Bronchial epithelial cell (primary cell): ENCODE measurements around the gene GRM1. TPM values are rescaled to one million over a fixed set of nuclear protein-coding genes. Genes with fewer than 3 reads are reported as not detected.
A peak's percentile ranks its signal among the peaks of the same experiment; 100 is the strongest.

ENCODE experiments used
- DNase-seq: peaks from one replicate; pipeline ENCODE4 v3.0.0-alpha.2; 2010; ENCODE audit warnings: low read depth
- FAIRE-seq: peaks from 2 replicates; lab custom pipeline; 2011; peaks lifted over from hg19 to GRCh38; lab: Jason Lieb, UNC
- H3K27me3 ChIP-seq: 2 replicates; pipeline ENCODE4 v1.5.1; 2011; ENCODE audit warnings: low read length; ENCODE audit not compliant: control insufficient read depth, insufficient read depth
- H3K36me3 ChIP-seq: 2 replicates; pipeline ENCODE4 v1.5.1; 2011; ENCODE audit warnings: low read length; ENCODE audit not compliant: control insufficient read depth, insufficient read depth
- H3K4me3 ChIP-seq: 2 replicates; pipeline ENCODE4 v1.5.1; 2011; ENCODE audit warnings: mild to moderate bottlenecking, low read depth, low read length, control low read depth
- total RNA-seq: library from RNA; depleted of rRNA; stranded (reverse); fragments of >200 nt; gene quantifications from 2 replicates; pipeline ENCODE4 v1.2.1, GENCODE V29; 2014
- TF ChIP-seq, protein P1 (sequence below): IDR thresholded peaks from 2 replicates; pipeline ENCODE4 v1.5.1; 2011; ENCODE audit warnings: mild to moderate bottlenecking, moderate library complexity, low read length, control low read depth, inconsistent platforms; ENCODE audit not compliant: insufficient read depth, severe bottlenecking

The GRM1 gene
- total RNA-seq, 1 donor from 2014 or later: not detected

DNA sequence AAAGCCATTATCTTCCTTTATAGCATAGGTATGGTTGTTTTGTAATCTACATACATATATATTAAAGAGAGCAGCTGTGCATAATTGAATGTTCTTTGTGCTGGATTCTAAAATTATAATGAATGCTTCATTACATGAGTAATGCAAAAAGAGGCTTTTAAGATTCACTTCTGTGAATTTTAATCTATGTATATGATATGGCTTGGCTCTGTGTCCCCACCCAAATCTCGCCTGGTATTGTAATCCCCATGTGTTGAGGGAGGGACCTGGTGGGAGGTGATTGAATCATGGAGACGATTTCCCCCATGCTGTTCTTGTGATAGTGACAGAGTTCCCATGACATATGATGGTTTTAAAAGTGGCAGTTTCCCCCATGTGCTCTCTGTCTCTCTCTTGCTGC is 255.4 kb downstream of the GRM1 start:
- TF ChIP-seq, protein P1, sequence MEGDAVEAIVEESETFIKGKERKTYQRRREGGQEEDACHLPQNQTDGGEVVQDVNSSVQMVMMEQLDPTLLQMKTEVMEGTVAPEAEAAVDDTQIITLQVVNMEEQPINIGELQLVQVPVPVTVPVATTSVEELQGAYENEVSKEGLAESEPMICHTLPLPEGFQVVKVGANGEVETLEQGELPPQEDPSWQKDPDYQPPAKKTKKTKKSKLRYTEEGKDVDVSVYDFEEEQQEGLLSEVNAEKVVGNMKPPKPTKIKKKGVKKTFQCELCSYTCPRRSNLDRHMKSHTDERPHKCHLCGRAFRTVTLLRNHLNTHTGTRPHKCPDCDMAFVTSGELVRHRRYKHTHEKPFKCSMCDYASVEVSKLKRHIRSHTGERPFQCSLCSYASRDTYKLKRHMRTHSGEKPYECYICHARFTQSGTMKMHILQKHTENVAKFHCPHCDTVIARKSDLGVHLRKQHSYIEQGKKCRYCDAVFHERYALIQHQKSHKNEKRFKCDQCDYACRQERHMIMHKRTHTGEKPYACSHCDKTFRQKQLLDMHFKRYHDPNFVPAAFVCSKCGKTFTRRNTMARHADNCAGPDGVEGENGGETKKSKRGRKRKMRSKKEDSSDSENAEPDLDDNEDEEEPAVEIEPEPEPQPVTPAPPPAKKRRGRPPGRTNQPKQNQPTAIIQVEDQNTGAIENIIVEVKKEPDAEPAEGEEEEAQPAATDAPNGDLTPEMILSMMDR: no peak
- no peaks in the 10 kb centered on the region for H3K36me3 ChIP-seq
- DNase-seq: no peak
- H3K4me3 ChIP-seq: no peak overlapping the region
- FAIRE-seq: no peak
- H3K27me3 ChIP-seq: no peaks in the 10 kb centered on the region

DNA sequence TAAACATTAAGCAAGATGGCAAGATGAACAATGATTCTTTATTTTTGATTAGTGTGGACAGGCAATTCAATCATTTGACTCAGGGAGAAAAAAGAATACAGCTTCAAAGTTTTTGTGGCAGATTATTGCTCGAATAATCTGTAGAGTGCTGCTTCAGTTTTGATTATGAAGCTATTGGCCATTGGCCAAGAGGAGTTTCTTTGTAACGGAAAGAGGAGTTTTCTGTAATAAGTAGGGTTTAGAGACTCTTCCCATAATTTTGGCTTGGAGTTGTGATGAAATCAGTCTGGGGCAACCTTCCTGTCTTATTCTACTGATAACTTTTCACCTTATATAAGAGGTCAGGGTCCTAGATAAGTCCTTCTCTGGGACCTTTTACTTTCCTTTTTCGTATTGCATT is 258.1 kb downstream of the GRM1 start:
- no peaks in the 10 kb centered on the region for H3K36me3 ChIP-seq
- no peak overlapping the region for H3K4me3 ChIP-seq
- DNase-seq (no peak), FAIRE-seq (no peak)
- TF ChIP-seq, protein P1: no peak
- no peaks in the 10 kb centered on the region for H3K27me3 ChIP-seq

DNA sequence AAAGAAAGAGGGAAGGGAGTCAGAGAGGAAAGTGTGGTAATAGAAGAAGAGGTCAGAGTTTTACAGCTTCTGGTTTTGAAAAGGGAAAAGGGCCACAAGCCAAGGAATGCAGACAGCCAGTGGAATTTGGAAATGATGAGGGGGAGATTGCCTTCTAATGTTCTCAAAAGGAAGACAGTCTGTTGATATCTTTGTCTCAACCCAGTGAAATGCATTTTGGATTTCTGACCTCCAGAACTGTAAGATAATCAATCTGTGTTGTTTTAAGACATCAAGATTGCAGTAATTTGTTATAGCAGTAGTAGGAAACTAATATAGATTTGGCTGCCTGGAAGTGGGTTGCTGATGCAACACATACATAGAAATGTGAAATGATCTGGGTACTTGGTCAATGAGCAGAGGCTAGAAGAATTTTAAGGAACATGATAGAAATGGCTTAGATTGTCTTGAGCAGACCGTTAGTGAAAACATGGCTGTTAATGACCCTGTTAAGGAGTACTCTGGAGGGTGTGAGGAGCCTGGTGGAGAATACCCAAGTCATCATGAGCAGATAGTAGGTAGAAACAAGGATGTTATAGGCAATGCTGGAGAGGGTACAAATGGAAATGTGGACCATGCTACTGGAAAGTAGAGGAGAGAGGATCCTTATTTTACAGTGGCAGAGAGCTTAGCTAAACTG is 259.0 kb downstream of the GRM1 start:
- no peak for FAIRE-seq
- Histone ChIP-seq H3K36me3 (no peaks in the 10 kb centered on the region), H3K27me3 (no peaks in the 10 kb centered on the region), H3K4me3 (no peak overlapping the region)
- TF ChIP-seq, protein P1: no peak
- DNase-seq: no peak

DNA sequence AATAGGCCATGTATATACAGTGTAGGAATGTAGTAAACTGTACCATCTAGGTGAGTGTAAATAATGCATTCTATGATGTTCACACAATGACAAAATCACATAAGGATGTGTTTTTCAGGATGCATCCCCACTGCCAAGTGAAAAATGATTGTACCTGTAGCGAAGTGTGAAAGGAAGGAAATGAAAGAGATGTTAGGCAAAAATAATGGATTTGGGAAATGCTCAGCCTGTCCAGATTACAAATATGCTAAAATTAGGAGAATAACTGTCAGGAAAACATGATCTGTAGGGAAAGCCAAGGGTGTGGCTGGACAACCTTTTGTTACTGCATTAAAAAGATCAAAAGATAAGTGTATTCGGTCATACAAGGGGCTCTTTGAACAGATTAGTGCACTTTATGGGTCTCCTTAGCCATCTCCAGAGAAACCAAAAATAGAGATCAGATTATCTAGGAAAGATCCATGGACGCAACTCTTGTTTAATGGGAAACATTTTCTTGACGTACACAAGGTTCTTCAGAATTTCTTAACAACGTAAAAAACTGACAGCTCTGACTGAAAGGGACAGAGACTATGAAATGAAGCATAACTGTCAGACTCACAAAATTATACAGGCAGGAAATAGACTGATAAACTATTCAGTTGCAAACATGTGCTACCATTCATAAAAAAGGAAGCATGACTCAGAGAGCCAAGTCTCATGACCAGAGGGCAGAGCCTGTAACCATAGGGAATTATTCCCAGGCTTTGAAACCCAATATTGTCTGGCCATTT is 261.1 kb downstream of the GRM1 start:
- TF ChIP-seq, protein P1: no peak
- no peaks in the 10 kb centered on the region for H3K27me3 ChIP-seq
- FAIRE-seq (no peak), DNase-seq (peak; percentile 88)
- no peaks in the 10 kb centered on the region for H3K36me3 ChIP-seq
- H3K4me3 ChIP-seq: no peak overlapping the region

DNA sequence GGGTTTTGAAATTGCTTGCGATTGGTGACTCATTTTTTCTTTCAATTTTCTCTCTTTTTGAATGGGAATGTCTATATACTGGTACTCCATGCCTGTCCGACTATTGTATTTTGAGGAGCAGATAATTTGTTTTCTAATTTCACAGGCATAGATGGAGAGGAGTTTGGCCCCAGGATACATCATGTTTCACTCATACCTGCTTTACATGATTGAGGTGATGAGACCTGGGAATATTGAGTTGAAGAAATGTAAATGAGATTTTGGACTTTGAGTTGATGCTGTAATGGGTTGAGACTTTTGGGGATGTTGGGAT is 261.7 kb downstream of the GRM1 start:
- no peak for FAIRE-seq
- H3K27me3 ChIP-seq: no peaks in the 10 kb centered on the region
- DNase-seq: no peak
- H3K36me3 ChIP-seq: no peaks in the 10 kb centered on the region
- TF ChIP-seq, protein P1: no peak
- H3K4me3 ChIP-seq: no peak overlapping the region
